NCI-H146 (cell line): ENCODE results near the gene NFX1.
"Not testable (repeated sequence)": the region's sequence is repeated elsewhere in the genome, so short reads cannot be mapped to it uniquely, and the experiment has no call there.

ENCODE experiments used
- DNase-seq: peaks from one replicate; lab custom pipeline; 2025; lab: John Stamatoyannopoulos, UW

Gene NFX1

DNA sequence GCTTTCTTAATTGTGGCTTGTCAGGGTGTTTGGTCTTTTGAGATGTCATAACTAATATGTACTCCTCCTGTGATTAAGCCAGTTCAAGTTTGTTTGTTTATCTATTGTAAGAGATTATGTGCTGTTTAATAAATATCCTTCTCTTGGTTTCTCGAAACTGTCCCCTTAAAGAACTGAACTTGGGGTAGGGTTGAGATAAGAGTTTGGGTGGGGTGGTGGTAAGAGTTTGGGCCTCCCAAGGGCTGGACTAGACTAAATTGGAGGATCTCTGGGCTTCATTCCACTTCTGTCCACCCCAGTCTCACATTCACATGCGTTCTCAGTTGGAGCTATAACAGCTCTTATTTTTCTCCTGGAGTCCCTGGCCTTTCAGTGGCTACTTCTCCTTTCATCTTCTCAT lies 73.8 kb downstream of the NFX1 start:
- no peak for DNase-seq

DNA sequence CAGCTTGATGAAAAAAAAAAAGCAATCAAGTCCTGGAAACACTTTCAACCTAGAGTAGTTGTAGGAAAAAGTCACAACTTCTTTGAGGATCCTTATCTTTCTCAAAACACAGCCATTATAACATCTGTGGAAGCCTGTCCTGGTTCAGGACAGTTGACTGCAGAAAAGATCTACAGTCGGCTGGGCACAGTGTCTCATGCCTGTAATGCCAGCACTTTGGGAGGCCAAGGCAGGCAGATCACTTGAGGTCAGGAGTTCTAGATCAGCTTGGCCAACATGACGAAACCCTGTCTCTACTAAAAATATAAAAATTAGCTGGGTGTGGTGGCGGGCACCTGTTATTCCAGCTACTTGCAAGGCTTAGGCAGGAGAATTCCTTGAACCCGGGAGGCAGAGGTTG lies 74.5 kb downstream of the NFX1 start:
- not testable (repeated sequence) for DNase-seq

DNA sequence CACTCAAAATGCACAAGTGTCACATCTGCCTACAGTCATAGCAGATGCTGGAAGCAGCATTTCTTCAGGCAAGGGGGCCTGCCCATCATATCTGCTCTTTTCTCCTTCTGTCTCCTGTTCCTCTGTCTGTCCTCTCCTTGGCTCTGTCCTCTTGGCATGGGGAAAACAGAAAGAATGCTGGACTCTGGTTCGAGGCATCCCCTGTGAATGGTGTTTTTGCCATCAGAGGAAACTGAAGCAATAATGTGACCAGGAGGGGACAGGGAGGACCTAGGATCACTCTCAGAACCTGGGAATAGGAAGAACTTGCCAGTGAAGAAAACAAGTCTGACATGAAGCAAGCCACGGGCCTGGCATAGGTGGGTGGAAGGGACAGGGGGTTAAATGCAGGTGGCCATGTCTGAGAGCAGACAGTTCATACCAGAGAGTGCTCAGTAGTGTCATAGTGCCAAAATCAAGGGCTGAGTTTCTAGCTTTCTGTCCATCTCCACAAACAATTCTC lies 76.7 kb downstream of the NFX1 start:
- no peak for DNase-seq

DNA sequence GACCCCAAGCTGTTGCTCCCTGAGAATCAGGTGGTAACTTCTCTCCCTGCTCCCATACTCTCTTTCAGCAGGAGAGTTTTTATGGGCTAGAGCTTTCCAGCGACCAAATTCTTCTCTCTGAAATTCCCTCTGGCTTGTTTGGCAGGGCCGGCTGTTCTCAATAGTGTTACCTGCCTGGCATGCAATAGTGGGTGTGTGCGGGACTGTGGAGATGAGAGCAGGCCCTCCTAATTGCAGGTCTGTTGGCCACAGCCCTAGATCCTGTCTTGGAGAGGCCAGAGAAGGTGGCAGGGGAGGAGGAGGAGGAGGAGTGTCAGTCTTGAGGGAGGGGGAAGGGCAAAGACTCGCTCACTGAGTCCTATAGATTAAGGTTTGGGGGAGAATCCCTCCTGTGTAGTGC lies 82.6 kb downstream of the NFX1 start:
- DNase-seq, result no peak

DNA sequence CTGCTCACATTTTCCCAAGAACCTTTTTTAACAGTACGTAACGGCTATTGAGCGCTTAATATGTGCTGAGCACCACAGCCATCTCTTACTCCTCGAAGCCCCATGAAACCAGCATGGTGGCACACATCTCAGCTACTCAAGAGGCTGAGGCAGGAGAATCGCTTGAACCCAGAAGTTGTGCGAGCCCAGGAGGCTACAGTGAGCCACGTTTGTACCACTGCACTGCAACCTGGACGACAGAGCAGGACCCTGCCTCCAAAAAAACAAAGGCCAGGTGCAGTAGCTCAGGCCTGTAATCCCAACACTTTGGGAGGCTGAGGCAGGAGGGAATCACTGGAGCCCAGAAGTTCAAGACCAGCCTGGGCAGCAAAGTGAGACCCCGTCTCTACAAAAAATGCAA lies 83.9 kb downstream of the NFX1 start:
- DNase-seq, result no peak

DNA sequence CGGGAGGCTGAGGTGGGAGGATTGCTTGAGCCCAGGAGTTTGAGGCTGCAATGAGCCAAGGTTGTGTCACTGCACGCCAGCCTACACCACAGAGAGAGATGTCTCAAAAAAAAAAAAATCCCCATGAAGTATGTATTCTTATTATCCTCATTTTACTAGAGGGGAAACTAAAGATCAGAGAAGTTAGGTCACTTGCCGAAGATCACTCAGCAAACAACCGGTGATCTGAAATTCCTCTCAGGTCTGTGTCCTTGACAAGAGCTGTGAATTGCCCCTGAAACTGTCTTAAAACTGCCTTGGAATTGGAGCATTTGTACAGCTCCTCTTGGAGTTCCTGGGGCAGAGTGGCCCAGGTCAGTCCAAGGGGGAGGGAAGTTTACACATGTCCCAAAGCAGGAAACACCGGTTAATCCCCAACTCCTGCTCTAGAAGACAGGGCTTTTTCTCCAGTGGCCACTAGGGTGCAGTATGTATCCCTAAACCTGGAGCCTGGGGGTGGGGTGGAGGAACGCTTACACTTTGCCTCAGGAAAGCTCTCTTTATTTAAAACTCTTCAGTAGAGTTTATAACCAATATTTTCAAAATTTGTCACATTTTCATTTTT lies 84.4 kb downstream of the NFX1 start:
- DNase-seq, result peak; percentile 73

DNA sequence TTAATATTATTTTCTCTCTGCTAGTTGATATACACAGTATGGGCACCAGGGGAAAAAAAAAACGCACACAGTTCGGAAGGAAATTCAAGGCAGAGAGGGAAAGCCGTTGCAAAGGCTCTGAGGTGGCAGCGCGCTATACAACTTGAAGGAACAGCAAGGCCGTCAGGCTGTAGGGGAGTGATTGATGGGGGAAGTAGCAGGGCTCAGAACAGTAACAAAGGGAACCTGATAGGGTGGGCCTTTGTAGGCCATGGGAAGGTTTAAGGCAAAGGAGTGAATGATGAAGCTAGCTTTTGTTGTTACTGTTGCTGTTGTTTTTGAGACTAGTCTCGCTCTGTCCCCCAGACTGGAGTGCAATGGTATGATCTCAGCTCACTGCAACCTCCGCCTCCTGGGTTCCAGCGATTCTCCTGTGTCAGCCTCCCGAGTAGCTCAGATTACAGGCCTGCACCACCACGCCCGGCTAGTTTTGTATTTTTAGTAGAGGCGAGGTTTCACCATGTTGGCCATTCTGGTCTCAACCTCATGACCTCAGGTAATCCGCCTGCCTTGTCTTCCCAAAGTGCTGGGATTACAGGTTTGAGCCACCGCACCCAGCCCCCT lies 85.0 kb downstream of the NFX1 start:
- DNase-seq, result no peak

DNA sequence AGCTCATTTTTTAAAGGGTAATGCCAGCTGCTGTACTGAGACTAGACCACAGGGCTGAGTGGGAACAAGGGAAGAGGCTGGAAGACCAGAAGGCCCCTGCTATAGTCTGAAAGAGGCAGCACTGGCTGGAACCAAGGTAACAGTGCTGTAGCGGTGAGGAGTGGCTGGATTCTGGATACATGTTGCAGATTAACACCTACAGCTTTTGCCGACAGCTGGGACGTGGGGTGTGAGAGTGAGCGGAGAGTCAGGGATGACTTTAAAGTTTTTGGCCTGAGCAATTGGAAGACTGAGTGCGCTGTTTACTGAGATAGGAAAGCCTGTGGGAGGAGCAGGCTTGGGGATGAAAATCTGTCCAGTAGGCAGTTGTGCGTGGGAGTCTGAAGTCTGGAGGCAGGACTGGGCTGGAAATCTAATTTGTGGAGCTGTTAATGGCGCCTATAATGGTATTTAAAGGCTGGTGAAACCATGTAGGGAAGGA lies 85.6 kb downstream of the NFX1 start:
- no peak for DNase-seq

DNA sequence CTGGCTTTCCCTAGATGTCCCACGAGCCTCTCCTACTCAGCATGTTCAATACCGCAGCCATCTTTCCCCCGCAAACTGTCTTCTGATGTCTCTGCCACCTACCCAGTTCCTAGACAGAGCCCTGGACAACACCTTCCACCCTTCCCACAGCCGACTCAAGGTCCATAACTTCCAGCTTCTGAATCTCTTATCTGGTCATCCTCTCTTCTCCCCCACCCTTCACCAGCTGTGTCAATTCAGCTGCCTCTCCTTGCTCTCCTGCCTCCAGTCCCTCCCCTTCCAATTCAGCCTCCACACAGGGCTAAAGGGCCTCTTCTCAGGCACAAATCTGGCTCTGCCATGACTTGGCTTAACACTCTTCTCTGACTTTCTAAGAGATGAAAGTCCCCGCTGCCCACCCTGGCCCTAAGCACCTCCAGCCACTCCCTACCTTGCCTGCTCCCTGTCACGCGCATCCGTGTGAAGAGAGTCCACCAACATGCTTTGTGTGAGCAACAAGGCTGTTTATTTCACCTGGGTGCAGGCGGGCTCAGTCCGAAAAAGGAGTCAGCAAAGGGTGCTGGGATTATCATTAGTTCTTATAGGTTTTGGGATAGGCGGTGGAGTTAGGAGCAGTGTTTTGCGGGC lies 86.9 kb downstream of the NFX1 start:
- peak; percentile 12 for DNase-seq

DNA sequence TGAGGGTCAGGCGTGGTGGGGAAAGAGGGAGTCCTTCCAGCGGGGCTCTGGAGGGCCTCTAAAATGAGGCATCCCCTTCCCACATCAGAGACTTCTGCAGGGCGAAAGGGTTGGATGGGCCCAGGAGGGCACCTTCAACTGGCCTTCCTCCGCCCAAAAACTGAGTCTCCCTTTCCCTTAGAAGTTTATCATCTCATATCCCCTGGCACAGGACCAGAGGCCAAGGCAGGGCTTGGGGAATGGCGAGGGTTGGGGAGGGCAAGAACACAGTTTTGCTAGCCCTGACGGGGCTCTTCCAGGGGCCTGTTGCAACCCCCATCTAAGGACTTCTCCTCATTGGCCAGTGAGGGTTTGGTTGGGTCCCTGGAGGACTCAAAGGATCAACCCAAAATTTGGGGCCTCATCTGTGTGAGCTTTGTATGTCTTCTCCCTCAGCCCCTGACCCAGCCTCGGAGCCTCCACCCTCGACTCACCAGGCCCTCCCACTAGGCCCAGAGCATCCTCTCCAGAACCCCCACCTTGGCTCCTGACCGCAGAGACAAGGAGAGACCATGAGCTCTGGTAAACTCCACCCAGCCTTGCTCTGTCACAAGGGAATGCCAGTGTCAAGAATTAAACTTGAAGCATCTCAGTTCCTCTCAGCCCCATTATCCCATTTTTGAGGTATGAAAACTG lies 87.9 kb downstream of the NFX1 start:
- DNase-seq, result no peak

DNA sequence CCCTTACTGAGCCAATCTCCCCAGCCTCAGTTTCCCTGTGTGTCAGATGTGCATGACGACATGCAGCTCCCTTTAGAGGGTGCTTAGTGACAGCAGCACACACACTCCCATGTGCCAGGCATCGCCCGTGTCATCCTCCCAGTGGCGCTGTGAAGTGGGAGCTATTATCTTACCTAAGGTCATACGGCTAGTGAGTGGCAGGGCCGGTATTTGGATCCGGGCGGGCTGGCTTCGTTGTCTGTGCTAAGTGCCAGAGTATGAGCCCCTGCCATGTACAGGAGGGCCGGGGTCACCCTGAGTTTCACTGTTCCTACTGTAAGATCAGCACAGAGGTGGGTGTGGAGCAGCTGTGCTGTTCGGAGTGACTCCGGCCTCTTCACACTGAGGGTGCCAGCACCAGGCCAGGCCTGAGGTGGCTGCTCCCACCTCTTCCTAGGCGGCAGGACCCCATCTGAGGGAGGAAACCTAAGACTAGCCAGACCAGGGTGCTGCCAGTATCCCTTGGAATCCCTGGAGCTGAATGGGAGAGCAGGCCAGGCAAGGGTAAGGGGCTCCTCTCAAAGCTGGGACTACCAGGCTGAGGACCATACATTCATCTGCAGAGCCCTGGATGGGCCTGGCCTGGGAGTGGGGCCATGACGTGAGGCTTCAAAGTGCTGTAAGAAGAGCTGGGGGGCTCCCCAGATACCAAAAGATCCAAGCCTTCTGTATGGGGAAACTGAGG lies 89.5 kb downstream of the NFX1 start:
- no peak for DNase-seq

DNA sequence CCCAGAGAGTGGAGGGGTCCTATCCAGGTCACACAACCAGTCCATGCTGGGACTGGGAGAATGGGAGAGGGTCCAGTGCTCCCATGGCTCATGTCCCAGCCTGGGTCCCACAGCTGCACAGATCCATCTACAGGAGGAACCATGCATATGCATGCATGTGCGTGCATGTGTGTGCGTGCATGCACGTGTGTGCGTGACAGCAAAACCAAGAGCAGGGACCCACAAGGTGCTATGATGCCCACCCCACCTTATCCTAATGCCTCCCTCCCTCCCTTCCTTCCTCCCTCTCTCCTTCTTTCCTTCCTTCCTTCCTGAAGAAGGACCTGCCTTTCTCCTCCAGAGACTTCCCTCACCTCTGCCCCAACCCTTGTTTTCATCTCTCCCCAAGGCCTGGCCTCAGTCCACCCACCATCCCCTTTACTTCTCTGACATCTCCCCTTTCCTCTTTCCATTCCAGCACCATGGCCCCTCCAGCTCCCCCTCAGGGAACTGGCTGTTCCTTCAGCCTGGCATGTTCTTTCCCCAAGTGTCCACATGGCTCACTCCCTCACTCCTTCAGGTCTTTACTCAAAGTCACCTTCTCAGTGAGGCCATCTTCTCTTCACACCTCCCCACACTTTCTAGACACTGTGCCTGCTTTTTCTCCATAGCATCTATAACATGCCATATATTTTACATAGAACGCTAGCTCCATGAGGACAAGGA lies 90.2 kb downstream of the NFX1 start:
- DNase-seq, result no peak

DNA sequence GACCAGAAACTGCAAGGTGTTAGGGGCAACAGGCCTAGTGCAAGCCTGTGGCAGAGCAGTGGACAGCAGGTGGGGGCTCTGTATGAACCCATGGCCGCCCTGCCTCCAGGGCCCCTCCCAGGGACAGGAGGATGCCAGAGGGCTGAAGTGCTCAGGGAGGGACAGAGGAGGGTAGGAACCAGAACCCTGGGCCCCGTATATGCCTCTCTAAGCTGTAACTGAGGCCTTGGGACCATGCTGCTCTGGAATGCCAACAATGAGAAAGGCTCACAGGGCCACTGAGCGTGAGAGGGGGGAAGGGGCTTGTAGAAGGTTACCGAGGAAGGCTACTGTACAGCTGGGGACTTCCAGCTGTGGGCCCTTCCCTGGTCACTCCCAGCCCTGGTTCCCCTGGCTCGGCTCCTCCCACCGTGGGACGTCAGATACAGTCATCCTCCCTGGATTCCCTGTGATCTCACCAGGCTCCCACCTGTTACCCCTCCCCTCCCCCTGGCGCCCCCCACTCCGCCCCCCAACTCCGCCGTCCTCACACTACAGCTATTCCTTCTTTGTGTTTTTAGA lies 91.0 kb downstream of the NFX1 start:
- no peak for DNase-seq

DNA sequence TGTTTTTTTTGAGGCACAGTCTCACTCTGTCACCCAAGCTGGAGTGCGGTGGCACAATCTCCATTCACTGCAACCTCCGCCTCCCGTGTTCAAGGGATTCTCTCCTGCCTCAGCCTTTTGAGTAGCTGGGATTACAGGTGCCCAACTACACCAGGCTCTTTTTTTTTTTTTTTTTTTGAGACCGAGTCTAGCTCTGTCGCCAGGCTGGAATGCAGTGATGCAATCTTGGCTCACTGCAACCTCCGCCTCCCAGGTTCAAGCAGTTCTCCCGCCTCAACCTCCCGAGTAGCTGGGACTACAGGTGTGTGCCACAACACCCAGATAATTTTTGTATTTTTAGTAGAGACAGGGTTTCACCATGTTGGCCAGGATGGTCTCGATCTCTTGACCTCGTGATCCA lies 92.1 kb downstream of the NFX1 start:
- not testable (repeated sequence) for DNase-seq

DNA sequence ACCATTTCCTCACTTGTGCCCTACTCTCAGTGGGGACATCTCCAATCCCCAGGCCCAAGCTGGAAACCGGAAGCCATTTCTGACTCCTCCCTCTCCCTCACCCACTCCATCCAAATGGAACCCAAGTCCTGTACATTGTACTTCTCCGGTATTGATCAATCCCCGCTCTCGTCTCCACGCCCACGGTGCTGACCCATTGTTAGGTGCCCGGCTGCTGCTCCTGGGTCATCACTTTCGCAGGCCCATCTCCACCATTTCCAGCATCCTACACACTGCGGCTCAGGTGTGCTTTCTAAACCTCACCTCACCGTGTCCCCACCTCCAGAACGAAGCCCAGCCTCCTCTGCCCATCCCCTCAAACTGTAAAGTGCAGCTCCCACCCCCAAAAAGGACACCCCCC lies 93.1 kb downstream of the NFX1 start:
- DNase-seq, result not testable (repeated sequence)

DNA sequence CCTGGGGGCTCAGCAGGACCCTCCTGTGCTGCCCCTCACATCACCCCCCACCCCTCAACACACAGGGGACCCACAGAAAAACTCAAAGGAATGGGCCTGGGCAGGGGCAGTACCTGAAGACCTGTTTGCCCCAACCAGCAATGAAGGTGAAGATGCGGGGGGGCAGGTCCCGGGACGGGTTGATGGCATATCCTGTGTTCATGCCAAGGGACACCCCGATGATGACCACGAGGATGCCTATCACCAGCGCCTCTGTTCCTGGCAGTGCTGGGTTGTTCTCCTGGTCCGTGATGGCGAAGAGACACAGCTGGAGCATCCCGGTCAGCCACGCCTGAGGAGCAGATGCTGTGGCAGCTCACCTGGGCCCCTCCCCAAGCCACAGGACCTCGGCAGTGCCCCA lies 95.2 kb downstream of the NFX1 start:
- not testable (repeated sequence) for DNase-seq

DNA sequence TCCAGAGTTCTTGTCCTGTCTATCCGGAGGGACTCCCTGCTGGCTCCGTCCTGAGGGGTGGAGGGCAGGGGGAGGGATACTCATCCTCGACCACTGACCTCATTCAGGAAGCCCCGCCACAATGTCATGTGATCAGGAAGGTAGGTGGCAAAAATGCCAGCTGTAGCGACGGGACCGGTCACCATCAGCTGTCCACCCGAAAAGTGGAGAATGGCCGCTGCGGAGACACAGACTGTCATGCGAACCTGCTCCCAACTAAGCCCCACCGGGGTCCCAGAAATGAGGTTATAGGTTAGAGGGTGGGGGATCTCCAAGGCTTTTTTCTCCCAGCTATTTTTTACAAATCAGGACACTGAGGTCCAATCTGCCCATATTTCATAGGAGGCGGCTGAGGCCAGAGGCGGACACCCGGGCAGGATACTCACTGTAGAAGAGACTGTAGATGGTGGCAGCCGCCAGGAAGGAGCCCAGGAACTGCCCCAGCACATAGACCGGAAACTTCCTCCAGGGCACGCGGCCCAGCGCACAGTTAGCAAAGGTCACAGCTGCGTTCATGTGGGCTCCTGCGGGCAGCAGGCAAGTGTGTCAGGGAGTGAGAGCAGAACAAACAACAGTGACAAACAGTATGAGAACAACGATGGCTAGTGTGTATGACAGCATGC lies 95.8 kb downstream of the NFX1 start:
- not testable (repeated sequence) for DNase-seq

DNA sequence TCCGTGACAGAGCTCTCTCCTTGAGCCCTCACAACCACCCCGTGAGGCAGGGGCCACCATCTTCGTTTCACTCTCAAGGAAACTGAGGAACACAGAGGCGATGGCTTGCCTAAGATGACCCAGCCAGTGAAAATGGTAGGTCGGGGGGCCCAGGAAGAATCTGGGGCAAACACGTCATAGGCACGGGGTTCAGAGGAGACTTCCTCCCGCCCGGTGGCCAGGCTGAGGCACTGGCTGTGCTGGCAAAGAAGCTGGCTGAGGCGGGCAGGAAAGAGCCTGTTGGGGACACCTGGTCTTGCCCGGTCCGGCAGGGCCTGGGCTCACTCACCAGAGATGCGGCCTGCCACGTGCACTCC lies 96.3 kb downstream of the NFX1 start:
- DNase-seq, result not testable (repeated sequence)

DNA sequence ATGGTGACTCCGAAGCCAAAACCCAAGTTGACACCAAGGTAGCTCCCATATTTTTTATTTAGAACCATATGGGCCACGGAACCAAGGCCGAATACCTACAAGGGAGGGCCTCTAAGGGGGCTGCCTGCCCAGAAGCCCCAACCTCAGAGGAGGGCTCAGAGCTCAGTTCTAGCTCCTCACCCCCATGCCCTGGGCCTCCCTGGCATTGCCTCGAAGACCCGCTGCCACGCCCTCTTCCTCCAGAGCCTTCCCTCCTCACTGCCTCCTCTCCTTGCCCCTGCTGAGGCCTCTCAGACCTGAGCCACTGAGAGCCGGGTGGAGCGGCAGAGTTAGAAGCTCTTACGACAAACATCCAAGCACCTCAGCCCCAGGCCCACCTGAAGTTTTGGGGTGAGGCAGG lies 96.7 kb downstream of the NFX1 start:
- not testable (repeated sequence) for DNase-seq

DNA sequence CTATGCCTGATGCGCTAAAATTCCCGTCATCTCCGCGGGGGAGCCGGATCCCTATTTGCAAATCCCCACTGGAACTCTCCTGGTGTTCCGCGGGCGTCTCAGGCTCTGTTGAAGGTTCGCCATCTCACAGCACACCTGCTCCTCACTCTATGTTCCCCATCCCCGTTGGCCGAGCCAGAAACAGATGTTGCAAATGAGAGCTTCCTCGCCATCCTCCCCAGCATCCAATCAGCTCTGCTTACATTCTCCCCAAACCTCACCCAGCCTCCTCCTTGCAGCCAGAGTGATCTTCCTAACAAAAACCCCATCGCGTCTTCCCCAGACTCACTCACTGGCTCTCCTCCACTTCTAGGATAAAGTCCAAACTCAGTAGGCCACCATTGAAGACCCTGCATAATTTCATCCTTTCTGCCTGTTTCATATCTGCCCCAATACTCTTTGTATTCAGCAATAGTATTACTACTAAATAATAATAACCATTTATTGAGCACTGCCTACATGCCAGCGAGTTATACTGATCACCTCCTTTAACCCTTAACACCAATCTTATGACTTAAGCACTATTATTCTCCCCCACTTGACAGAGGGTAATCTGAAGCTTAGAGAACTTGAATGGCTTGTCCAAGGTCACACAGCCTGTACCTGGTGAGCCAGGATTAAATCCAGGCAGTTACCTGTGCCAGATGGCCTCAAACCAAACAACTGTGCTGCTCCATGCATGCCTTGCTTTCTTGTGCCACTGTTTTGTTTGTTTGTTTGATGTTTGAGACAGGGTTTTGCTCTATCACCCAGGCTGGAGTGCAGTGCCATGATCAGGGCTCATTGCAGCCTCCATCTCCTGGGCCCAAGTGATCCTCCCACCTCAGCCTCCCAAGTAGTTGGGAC lies 98.0 kb downstream of the NFX1 start:
- peak; percentile 13 for DNase-seq
